GM13977 (cell line): ENCODE data around the gene BATF3.

Source experiments
- DNase-seq: peaks from one replicate; pipeline ENCODE4 v3.0.0; 2012; ENCODE audit warnings: low spot score
- in situ Hi-C: fragments of 300-500 bp; cut with MboI; formaldehyde crosslinking; loops from one replicate; pipeline ENCODE4 v1.12.0; 2022; ENCODE audit warnings: low sequenced_read_pairs, low pct_unique_long_range_greater_than_20kb, mixed read lengths, inconsistent platforms; ENCODE audit not compliant: unreplicated experiment
- TF ChIP-seq, protein P1 (sequence below): IDR thresholded peaks from 2 replicates; pipeline ENCODE4 v1.5.1; 2012; ENCODE audit warnings: mild to moderate bottlenecking, control low read depth; ENCODE audit not compliant: insufficient read depth; ENCODE audit errors: extremely low read depth, missing control alignments

Gene BATF3

DNA sequence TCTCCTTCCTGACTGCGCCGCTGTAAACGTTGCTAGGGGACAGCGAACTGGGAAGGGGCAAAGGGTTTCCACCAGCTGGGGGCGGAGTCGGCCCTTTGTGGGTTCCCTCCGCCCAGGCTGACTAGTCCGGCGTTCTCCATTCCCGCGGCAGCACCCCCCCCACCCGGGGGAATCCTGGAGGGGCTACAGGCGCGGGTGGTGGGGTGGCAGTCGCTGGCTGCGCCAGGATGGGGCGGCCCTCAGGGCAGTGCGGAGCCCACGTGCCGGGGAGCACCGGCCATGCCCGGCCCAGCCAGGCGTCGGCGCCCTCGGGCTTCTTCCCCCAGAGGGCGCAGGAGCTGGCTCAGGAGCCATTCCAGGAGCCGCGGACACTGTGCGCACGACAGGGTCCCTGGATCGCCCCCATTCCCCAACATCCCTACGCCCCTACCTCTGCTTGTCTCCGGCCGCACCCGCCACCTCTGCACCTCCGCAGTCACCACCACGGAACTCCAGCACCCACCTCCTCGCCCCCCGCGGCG lies 476 bp downstream of the BATF3 start:
- TF ChIP-seq, protein P1, sequence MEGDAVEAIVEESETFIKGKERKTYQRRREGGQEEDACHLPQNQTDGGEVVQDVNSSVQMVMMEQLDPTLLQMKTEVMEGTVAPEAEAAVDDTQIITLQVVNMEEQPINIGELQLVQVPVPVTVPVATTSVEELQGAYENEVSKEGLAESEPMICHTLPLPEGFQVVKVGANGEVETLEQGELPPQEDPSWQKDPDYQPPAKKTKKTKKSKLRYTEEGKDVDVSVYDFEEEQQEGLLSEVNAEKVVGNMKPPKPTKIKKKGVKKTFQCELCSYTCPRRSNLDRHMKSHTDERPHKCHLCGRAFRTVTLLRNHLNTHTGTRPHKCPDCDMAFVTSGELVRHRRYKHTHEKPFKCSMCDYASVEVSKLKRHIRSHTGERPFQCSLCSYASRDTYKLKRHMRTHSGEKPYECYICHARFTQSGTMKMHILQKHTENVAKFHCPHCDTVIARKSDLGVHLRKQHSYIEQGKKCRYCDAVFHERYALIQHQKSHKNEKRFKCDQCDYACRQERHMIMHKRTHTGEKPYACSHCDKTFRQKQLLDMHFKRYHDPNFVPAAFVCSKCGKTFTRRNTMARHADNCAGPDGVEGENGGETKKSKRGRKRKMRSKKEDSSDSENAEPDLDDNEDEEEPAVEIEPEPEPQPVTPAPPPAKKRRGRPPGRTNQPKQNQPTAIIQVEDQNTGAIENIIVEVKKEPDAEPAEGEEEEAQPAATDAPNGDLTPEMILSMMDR = peak; percentile 82

DNA sequence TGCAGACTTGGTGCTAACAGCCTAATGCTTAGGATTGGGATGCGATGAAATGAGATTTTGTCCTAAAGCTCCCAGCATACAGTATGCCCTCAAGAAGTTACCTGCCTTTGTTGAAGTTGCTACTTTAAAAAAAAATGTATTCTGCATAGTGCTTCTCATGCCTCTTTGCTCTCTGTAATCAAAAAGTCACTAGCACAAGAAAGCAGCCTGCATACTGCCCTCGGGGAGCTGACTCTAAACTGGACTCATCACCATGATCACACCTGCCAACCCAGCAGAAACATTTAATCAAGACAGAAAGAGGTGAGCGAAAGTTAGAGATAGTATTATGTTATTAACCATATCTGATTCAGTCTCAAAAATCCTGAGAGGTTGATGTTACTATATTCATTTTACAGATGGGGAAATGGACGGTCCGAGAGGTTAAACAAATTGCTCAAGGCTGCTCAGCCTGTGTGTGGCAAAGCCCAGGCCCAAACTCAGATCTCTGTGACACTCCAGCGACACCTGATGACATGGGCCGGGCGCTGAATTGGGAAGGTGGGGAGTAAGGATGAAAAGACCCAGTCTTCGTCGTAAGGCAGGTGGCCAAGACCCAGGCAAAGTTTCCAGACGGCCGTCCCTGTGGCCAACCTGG lies 1.1 kb downstream of the BATF3 start:
- no peak for DNase-seq
- in situ Hi-C loops = no loop called here
- TF ChIP-seq, protein P1 = peak; percentile 37

More for the DNA sequence above, 476 bp downstream of the BATF3 start:
- in situ Hi-C loops = no loop called here
- DNase-seq = peak; percentile 72

DNA sequence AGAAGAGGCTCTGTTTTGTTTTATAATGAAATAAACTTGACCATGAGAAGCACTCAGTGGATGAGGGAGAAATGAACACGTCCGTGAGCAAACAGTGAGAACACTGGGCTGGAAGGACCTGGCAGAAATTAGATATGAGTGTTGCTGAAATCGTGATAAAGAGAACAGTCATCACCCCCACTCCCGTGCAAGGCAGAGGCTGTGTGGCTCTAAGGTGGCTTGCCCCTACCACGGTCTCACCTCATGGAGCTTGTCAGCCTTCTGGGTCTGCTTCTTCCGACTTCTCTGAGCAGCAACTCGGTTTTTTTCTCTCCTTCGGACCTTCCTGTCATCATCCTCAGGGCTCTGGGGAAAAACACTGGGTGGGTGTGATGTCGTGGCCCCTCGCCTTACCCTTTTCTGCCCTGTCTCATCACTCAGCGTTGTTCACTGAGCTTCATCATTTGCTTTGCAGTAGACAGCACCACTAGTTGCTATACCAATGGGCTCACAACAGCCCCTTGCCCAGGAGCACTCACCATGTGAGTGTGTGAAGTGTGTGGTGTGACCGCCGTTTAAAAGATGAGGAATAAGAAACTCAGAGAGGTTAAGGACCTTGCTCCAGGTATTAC lies 2.8 kb downstream of the BATF3 start:
- TF ChIP-seq, protein P1 = no peak
- in situ Hi-C loops = no loop called here
- no peak for DNase-seq

DNA sequence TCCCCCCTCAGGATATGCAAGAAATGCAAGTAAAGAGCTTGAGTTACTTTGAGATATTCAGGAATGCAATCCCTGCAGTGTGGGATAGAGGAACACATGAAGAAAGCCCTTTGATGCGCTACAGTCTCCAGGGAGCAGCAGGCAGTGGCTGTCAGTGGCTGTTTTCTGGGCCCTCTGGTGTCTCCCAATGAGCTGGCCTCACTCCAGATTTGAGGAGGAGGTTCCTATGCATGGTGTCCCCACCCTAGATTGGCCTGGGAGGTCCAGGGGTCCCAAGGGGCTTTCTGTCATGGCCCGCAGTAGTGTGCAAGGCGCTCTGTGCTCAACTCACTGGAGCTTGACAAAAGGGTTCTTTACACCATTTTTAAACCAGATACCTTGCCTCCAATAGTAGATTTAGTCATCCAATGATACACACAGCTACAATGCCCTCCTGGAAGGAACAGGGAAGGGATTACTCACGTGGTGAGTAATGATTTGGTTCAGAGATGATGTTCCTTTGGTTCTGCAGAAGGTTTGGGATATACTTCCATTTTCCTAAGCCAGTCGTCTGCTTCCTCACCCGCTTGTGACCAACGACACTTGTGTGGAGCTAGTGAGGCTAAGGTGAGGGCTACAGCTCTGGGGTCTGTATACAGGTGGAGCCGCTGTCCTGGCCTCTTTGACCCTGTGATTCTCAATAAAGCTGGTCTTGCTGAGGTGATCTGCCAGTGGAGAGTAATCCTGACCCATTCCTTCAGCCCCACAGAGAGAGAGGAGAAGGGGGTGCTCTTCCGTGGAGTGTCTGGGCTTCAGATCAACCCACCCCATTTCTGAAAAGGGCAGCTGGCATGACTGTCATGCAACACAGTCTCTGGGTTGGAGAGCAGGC lies 6.6 kb downstream of the BATF3 start:
- in situ Hi-C loops = no loop called here
- DNase-seq = no peak
- TF ChIP-seq, protein P1 = no peak

DNA sequence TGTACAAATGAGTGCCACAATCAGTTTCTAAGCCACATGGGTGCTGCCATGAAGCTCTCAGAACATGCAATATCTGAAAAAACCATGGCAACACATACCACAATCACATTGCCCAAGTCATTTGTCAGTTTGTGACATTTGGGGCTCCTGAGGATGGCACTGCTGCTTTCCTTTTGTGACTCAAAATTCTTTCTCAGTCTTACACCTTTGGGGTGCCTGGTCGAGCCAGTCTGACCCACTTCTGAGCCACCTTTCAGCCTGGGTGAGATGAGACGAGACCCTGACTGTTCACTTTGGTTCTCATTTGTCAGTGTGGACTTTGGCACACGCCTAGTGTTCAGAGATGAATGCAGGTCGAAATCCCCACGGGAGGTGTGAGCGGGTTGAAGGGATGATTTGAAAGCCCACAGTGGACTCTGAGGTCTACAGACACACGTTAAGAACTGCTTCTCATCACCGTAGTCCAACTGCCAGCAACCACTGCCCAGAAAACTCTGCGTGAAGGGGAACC lies 8.0 kb downstream of the BATF3 start:
- peak; percentile 41 for DNase-seq
- TF ChIP-seq, protein P1 = no peak
- in situ Hi-C loops = no loop called here

DNA sequence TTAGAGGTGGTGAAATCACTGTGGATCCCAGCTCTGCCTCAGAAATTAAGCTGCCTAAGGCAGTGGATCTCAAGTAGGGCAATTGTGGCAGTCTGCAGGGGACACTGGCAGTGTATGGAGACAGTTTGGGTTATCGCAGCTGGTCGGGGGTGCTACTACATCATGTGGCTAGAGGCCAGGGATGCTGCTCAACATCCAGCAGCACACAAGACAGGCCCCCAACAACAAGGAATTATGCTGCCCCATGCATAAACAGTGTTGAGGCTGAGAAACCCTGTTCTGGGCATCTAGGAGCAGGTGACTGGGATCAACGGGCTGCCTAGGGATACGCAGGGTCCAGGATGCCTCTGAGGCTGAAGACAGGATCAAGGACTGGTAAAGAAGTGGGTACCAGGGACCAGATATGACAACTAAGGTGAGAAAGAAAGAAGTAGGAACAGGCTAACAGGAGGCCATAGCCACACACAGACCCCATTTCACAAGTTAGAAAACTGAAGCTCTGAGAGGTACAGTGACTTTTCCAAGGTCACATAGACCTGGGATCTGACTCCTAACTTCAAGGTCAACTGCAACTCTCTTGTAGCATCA lies 8.7 kb downstream of the BATF3 start:
- DNase-seq = no peak
- in situ Hi-C loops = no loop called here
- TF ChIP-seq, protein P1 = no peak
